SW480 (cell line): ENCODE data around the gene ZNF804B.
A peak's percentile ranks its signal among the peaks of the same experiment; 100 is the strongest.

Experiments used
- DNase-seq: peaks from one replicate; pipeline ENCODE4 v3.0.0-alpha.2; 2016; ENCODE audit warnings: low spot score

ZNF804B gene

DNA sequence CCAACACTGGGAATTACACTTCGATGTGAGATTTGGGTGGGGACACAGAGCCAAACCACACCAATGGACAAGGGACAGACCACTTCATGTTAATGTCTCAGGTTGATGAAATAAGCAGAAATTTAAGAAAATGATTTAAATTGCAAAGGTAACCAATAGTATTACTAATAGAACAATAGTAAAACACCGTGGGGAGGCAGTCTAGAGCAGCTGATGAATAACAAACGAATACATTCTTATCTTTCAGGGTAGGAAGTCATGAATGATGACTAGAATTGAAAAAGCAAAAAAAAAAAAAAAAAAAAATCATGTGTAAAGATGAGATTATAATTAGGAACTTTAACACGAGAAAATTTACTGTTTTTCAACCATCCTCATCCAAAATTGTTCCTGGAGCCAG, 207.9 kb downstream of the ZNF804B start:
- DNase-seq = no peak

DNA sequence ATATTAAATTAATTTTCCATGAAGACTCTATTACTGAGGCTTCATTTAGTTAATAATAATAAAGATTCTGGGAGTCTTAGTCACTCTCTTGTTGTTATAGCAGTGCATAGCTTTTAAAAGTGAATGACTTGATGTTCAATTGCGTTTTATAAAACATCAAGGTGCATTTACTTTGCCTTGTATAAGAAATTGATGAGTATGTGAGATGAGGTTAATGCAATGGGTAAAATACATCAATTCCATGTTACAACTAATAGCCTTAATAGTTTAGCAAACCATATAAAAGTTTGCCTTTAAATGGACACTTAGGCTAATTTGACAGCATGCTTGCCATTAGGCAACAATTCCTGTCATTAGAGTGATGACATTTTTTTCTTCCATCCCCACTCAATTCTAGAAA, 209.7 kb downstream of the ZNF804B start:
- no peak for DNase-seq

DNA sequence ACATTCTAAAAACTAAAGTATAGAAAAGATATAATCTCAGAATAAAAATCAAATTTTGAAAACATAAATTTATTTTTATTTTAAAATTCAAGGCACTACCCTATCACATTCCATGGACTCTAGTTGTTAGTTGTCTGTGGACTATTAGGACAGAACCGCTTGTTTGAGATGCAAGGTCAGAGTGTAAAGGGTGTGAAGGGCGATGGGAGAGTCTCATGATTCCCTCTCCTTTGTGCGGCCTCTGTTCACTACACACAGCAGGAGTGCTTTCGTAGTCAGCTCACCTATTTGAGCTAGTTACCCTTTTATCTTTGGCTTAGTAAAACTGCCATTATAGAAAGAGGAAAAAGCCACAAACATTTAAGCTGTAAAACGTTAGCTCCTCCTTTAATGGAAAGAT, 225.8 kb downstream of the ZNF804B start:
- DNase-seq = peak; percentile 3

DNA sequence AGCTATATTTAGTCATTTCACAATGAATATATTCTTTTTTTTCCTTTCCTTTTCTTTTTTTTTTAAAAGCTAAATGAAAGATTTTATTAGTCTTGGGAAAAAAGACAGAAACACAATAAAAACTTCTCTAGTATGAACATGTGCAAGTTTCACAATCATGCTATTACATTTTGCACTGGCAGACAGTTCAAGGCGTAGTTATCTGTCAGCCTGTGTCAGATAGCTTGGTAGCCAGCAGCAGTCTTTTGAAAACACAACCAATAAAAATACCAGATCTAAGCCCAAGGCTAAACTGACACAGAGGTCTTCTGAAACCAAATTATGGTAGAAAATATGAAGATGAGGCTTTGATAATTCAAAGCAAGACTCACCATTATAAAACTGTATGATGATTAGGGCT, 241.8 kb downstream of the ZNF804B start:
- DNase-seq = no peak

DNA sequence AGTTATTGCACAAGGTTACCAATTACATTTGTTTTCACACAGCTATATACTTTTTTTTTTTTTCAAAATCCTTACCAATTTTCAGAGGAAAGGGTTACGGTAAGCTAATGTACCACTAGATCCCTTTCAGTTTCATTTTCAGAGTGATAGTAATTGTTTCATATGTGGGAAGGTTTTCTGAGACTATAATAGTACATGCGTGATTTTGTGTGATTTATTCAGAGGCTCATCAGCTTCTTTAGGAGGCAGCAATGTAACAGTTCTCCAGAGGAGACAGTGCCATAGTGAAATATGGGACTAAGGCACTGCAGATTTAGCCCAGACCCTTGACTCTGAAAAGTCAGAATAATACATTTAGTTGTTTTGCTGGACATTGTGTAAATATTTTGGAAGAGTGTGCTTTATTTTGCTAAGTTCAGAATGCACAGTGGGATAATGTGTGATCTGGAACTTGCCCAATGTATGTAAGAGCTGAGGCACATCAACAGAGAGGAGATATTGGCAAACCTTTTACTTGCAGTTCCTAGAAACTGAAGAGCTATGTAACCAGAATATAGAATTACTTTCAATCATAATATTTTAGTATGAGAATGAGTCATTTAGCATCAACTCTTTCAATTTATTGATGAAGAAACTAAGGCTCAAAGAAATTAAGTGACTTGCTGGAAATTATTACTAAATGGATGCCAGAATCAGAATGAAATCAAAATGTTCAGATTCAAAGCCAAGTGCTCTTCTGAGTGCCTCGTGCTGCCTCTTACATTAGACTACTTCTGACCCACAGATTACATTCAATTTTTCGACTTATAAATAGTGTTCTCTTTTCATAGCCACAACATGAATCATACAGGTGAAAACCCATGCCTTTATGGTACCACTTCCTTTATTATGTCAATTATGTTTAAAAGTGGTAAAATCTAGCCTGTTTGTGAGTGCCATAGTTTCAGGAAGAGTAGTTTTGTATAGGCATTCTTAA, 243.8 kb downstream of the ZNF804B start:
- no peak for DNase-seq

DNA sequence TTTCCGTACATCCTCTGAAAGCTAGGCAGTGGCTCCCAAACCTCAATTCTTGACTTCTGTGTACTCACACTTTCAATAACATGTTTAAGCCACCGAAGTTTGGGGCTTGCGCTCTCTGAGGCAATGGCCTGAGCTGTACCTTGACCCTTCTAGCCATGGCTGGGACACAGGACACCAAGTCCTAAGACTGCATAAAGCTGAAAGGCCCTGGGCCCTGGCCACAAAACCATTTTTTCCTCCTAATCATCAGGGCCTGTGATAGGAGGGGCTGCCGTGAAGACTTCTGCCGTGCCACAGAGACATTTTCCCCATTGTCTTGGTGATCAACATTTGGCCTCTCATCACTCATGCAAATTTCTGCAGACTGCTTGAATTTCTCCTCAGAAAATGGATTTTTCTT, 252.5 kb downstream of the ZNF804B start:
- DNase-seq = no peak

DNA sequence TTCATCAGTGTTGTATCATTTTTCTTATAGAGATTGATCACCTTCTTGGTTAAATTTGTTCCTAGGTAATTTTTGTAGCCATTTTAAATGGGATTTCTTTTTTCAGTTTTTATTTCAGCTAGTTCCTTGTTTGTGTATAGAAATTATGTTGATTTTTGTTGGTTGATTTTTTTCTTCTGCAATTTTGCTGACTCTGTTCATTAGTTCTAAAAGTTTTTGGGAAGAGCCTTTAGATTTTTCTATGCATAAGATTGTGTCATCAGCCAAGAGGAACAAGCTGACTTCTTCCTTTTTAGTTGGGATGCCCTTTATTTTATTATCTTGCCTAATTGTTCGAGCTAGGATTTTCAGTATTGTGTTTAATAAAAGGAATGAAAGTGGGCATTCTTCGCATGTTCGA, 258.2 kb downstream of the ZNF804B start:
- DNase-seq = no peak

DNA sequence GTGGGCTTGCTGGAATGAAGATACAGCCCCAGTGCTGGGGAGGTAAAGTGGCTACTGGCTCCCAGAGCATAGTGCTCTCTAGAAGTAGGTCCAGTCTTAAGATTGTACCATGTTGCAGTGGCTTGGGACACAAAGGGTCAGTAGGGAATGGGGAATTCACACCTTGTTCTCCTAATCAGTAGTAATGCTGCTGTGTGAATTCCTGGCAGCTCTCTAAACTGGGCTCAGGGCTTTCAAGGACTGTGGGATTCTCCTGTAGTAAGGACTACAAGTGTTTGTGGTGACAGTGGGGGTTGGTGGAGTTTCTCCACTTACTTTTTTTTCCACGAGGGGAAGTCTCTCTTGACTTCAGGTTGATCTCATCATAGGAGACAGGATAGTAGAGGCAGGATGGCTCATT, 262.2 kb downstream of the ZNF804B start:
- no peak for DNase-seq

DNA sequence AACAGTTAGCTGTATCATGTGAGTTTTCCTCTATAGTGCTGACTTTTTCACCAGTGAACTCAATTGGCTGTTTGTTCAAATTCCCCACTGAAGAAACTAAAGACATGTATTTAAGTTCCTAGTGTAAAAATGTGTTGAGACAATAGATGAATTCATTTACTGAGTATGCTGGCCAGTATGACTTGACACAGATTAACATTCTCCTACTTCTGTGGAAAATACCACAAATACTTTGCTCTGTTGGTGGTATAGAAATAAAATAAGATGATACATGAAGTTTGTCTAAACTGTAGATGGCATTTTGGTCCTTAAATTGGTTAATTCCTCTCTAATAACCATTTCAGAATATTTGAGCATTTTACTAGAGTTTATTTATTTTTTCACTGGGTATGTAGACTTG, 263.7 kb downstream of the ZNF804B start:
- no peak for DNase-seq

DNA sequence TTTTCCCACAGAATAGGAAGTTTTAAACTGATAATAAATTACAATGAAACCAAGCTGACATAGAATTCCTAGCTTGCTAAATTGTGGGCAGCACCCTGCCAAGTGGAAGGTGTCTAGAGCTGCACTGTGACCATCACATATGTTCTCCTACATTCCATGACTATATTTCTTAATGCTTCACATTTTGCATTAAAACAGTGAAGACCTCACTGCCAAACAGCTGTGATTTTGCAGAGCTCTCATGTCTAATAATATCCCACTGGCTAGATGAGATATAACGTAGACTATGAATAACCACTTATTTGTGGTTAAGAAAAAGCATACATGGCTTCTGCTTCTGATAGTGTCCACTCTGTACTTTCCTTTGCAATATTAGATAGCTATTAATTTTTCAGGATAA, 264.4 kb downstream of the ZNF804B start:
- no peak for DNase-seq

DNA sequence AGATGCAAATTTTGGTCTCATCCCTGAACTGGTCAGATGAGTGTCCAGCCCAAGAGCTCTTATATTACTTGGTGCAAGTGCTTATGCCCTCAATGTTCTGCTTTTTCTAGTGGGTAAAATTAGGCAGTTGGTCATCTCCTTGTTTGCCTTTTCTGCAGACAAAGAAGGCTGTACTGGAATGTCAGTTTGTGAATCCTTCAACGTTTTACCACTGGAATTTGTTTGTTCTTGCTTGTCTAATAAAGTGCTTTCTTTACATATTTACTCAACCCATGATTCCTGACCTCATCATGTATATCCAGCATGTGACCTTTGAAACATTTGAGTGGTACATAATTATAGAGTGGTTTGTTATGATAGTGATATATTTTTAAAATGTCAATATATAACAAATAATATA, 268.3 kb downstream of the ZNF804B start:
- peak; percentile 16 for DNase-seq

DNA sequence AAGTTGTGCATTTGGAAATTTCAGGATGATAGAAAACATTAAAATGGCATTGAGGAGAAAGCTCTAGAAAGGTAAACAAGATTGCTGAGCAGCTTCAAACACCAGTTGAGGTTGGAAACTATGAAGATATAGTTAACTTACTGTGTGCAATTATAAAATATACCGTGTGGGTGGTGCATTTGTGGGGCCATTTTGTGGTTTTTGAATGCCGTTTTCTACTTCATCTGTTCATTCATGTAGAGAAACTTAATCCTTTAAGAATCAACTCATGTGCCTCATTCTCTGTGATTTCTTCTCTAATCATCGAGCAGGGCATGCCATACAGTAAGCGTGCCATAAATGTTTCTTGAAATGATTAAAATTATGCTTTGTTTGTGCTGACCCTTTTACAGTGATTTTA, 268.8 kb downstream of the ZNF804B start:
- peak; percentile 20 for DNase-seq

DNA sequence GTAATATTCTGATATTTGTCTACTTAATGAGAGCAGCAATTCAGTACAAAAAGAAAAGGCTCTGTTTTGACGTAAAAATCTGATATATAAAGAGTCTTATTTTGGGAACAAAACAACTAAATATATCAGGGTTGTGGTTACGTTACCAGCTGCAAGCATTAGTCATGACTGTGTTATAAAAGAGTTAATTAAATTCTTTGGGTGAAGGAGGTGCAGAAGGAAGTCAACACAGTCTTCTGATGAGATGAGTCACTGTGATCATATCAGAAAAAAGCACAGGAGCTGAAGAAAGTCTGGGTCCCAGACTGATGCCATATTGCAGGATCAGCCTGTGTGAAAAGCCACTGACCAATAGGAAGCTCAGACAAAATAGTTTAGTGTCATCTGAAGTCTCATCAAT, 270.4 kb downstream of the ZNF804B start:
- DNase-seq = peak; percentile 41

DNA sequence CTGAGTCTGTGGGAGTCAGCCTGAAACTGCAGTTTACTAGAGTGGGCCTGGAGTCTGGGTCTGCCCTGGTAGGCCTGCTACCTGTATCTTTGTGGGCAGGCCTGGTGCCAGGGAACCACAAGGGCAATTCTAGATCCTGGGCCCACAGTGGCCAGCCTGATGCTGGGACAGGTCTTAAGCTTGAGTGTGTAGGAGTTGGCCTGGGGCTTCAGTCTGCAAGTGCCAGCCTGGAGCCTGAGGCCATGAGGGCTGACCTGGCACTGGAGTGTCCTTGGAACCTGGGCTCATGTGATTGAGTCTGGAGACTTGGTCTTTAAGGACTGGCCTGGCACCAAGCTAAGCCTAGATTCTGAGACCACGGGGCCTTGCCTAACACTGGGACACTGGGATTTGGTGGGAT, 281.7 kb downstream of the ZNF804B start:
- no peak for DNase-seq

DNA sequence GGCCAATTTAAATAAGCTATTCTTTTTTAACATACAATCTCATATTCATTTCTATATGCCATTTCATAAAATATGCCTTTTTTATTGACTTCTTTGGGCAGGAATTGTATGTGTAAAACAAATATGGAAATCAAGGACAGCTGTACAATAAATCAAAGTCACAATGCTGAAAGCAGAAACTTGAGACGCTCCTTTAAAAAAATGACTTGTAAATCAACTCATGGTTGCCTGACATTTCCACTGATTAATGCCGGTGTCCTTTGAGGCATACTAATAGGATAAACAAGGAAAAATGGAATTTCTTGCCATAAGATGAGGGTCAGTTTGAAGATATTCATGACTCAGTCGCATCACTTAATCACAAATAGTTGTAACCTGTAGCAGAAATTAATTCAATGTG, 283.4 kb downstream of the ZNF804B start:
- DNase-seq = no peak

DNA sequence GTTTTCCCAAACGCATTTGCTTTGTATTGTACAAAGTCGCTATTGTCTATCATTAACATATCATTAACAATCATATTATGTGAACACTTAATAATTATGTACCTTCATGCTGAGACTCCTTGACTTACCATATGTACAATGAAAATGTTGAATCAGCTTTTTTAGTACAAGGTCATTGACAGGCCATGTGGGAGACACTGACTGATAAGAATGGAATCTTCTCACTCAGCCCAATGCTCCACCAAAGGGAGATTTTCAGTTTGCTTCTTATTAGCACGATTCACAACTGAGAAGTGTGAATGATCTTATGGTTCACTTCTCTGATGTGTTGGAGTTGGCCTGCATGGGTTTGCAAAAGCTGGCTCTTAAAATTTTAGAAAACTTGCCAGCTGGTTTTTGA, 289.5 kb downstream of the ZNF804B start:
- DNase-seq = no peak

DNA sequence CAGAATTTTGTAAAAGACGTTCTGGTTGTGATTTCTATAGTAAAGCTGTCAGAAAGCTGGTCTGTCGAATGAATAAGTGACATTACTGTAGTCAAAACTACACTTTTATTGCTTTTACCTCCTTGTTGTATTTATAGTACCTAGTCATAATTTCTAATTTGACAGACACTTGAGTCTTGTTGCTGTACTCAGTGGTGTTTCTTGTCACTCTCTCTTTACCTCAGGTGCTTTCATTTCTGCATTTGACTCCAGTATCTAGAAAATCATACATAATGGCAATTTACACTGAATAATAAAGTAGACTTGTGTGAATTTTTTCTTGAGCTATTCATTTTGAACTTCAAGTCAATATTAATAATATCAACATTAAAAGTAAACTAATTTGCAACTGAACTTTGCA, 293.6 kb downstream of the ZNF804B start:
- DNase-seq = no peak

DNA sequence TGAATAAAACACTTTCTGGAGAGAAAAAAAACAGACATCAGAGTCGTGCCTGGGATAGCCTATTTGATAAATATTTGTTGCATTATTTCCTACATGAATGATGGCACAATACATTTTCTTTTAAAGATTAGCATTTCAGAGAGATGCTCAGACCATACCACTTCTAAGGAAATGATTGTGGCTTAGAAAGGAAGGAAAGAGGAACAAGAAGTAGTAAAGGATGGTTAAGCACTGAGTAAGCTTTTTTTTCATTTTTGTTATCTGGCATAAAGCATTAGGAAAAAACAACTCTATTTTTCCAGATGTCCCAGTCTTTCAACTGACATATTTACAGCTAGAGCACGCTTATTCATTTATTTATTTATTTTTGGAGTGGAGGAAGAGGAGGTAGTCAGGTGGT, 294.9 kb downstream of the ZNF804B start:
- no peak for DNase-seq

DNA sequence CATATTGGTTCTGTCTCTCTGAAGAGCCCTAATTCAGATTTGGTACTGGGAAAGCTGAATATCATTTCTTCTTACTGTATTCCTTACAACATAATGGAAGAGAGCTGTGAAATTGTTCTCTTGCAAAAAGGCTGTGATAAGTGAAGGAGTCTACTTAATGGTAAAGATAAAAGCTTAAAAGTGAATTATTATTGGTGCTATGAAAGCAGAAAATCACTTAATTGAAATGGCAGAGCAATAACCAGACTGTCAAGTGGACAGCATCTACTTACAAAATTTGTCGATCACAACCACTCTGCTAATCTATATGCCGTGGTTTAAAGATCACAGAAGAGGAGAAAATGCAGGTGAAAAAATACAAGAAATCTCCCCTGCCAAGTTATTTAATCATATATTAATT, 300.7 kb downstream of the ZNF804B start:
- DNase-seq = no peak

DNA sequence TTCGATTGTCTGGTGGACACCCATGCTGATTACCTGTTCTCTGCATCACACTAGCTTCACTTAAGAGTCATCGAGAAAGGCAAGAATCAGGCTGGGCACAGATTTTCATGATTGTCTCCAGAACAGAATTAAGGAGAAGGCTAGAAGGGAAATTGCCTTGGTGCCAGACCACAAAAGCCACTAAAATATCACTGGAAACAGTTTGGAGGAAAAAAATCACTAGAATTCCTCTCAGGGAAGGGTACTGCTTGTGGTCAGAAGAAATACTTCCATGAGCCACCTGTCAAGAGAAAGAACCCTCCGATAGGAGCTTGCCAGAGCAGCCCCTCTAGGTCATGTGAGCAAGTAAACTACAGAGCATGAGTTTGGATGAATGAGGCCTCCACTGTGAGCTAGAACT, 305.3 kb downstream of the ZNF804B start:
- DNase-seq = no peak

DNA sequence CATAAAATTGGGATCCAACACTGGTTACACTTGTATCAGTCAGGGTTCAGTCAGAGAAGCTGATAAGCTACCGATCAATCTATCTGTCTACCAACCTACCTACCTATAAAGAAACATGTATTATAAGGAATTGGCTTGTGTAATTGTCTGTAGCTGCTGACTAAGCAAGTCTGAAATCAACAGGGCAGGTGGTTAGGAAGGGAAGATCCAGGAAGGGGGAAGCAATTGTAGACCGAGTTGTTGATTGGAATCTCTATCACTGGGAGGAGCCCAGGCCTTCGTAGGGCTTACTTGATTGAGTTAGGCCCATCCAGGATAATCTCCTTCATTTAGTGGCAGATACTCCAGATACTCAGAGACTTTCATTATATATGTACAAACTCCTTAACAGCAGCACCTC, 307.5 kb downstream of the ZNF804B start:
- no peak for DNase-seq

DNA sequence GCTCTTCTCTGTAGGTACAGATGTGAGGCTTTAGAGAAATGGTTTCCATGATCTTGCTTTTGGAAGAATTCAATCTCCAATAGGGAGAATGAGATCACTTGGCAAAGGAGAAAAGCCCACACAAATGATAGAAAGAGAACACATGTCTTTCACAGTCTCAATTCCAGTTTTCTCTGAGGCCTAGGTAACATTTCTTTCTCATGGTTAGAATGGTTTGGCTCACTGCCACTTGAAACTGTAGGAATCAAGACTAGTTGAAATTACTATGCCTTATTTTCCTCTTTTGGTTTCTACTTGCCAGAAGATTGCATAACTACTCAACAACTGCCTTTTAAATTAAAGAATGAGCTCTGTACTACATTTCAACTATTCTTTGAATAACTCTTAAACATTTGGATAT, 312.6 kb downstream of the ZNF804B start:
- no peak for DNase-seq

DNA sequence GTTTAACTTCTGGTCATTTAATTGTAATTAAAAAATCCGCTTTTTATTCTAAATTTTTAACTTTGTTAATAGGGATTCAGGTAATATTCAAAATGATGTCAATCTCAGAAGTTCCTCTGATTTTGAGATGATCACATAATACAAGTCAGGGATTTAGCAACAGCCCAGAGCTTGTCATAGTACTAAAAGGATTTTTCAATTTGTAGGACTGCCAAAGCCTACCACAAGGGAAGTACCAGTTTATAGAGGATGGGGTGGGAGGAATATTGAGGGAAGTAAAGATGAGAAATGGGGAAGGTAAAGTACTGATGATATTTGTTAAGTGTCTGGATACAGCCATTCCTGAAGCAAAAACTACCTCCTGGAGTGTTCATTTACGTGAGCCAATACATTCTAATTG, 314.3 kb downstream of the ZNF804B start:
- no peak for DNase-seq

DNA sequence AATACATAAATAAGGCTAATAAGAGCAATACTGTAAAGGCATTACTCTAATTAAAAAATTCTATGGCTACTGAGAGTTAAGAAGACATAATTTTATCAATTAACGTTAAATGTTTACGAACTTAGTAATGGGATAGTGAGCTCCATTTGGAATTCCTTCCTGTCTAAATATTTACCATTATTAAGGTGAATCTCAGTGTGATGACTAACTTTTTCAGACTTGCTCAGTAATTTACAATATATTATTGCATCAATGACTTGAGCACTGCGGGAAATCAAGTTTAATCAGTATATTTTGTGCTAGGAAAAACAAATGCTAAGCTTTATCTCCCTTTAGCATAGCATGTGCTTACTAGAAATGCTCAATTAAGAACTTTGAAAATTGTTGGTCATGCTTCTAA, 318.5 kb downstream of the ZNF804B start:
- no peak for DNase-seq
